Measurements from ENCODE around the gene RAP1GDS1.

- no peak for TF ChIP-seq CTCF (IDR thresholded peaks at IDR 0.05 in 8 of 11, conservative IDR thresholded peaks at IDR 0.05 in 3 of 11)
- no peak for TF ChIP-seq POLR2A (IDR thresholded peaks at IDR 0.05)
- no peak for TF ChIP-seq POLR2AphosphoS5 (IDR thresholded peaks at IDR 0.05)
Measured at GRCh38 chr4:98242538-98242937, 18.6 kb upstream of the RAP1GDS1 start.
